ENCODE data around the gene RABEPK. TPM values are rescaled to one million over a fixed set of nuclear protein-coding genes. Genes with fewer than 3 reads are reported as not detected.
"Not testable (repeated sequence)": the region's sequence is repeated elsewhere in the genome, so short reads cannot be mapped to it uniquely, and the experiment has no call there.

Gene RABEPK
- total and polyA plus RNA-seq, 11 donors = 7.4 to 31.1 (median 10.6) TPM

DNA sequence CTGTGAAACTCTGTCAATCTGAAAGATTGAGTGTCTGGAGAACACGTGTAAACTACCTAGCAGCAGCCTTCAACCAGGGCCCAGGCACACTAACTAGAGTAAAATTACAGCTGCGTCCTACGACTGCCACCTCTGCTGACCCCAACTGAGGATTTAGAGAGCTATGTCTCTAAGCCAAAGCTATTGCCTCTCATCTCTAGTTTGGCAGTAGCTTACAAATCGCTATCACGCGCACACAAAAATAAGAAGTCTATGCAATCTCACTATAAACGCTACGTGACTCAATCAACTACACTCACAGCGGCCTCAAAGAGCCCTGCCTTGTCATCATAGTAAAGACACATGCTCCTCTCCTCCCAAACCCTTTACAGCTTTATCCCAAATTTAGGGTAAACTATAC, 19.5 kb upstream of the RABEPK start:
- WGBS, 4 donors = 74 to 86% (median 85%) methylated on average over 9 of the region's 9 CpGs
- ATAC-seq (peak in 3 of 4 donors; percentile 9 to 44 (median 36)), DNase-seq (no peak)
- H3K4me3 ChIP-seq = no peak overlapping the region
- peaks cover 0 to 8% (median 0%) of the 10 kb centered on the region in 9 donors for H3K36me3 ChIP-seq
- H3K4me1 ChIP-seq = peaks cover 0 to 59% (median 20%) of the 10 kb centered on the region in 12 donors
- H3K27ac ChIP-seq = peak overlapping the region in 2 of 12 donors; percentile 37 to 59
- intact Hi-C loops (cut with DNase I) = no loop called here
- H3K27me3 ChIP-seq = no peaks in the 10 kb centered on the region
- TF ChIP-seq, protein P1, sequence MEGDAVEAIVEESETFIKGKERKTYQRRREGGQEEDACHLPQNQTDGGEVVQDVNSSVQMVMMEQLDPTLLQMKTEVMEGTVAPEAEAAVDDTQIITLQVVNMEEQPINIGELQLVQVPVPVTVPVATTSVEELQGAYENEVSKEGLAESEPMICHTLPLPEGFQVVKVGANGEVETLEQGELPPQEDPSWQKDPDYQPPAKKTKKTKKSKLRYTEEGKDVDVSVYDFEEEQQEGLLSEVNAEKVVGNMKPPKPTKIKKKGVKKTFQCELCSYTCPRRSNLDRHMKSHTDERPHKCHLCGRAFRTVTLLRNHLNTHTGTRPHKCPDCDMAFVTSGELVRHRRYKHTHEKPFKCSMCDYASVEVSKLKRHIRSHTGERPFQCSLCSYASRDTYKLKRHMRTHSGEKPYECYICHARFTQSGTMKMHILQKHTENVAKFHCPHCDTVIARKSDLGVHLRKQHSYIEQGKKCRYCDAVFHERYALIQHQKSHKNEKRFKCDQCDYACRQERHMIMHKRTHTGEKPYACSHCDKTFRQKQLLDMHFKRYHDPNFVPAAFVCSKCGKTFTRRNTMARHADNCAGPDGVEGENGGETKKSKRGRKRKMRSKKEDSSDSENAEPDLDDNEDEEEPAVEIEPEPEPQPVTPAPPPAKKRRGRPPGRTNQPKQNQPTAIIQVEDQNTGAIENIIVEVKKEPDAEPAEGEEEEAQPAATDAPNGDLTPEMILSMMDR (IDR thresholded peaks at IDR 0.05) = no peak
- TF ChIP-seq POLR2A (IDR thresholded peaks at IDR 0.05) = no peak
- H3K9me3 ChIP-seq = no peaks in the 10 kb centered on the region

GRCh38 chr9:125181756-125182155, 18.6 kb upstream of the RABEPK start:
- 96 to 97% (median 96%) methylated on average over 4 of the region's 4 CpGs for WGBS, 4 donors
- DNase-seq; H3K4me3 ChIP-seq; ATAC-seq; intact Hi-C loops (cut with DNase I); H3K9me3 ChIP-seq; H3K27ac ChIP-seq; H3K36me3 ChIP-seq; H3K27me3 ChIP-seq: not testable (repeated sequence)
- peaks cover 0 to 61% (median 23%) of the 10 kb centered on the region in 12 donors for H3K4me1 ChIP-seq

DNA sequence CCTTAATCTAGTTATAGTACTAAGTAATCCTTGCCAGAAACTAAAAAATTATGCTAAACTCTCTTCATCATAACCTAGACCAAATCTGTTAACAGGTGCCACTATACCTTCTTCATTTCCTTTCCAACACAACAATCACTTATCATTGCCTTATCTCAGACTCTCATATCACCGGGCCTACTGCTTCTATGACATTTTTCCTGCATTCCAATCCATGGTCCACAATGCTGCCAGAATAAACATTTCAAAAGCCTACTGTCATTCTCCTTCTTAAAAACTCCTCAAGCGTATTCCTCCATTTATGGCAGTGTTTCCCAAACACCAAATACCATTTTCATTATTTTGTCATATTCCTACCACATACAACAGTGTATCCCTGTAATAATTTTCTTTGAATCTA, 17.3 kb upstream of the RABEPK start:
- Histone ChIP-seq H3K27me3 (no peaks in the 10 kb centered on the region), H3K27ac (peak overlapping the region in 5 of 12 donors; percentile 2 to 50 (median 22)), H3K36me3 (peaks cover 0 to 8% (median 0%) of the 10 kb centered on the region in 9 donors), H3K4me1 (peaks cover 0 to 74% (median 34%) of the 10 kb centered on the region in 12 donors), H3K9me3 (no peaks in the 10 kb centered on the region), H3K4me3 (no peak overlapping the region)
- no peak for TF ChIP-seq POLR2A (IDR thresholded peaks at IDR 0.05)
- TF ChIP-seq, protein P1 (IDR thresholded peaks at IDR 0.05) = no peak
- intact Hi-C loops (cut with DNase I) = no loop called here
- ATAC-seq (peak in 1 of 4 donors; percentile 9), DNase-seq (no peak)
- 30 to 38% (median 35%) methylated on average over 2 of the region's 2 CpGs for WGBS, 4 donors

- H3K4me3 ChIP-seq = no peak overlapping the region
- whole genome bisulfite sequencing, 4 donors = 69 to 77% (median 76%) methylated on average over 2 of the region's 2 CpGs
- peak overlapping the region in 3 of 12 donors; percentile 2 to 43 (median 10) for H3K27ac ChIP-seq
- peaks cover 0 to 8% (median 0%) of the 10 kb centered on the region in 9 donors for H3K36me3 ChIP-seq
- TF ChIP-seq, protein P1 (IDR thresholded peaks at IDR 0.05) = no peak
- no peak for TF ChIP-seq POLR2A (IDR thresholded peaks at IDR 0.05)
- intact Hi-C loops (cut with DNase I) = no loop called here
- ATAC-seq (no peak), DNase-seq (no peak)
- H3K9me3 ChIP-seq = no peaks in the 10 kb centered on the region
- H3K27me3 ChIP-seq = no peaks in the 10 kb centered on the region
- H3K4me1 ChIP-seq = peaks cover 0 to 75% (median 39%) of the 10 kb centered on the region in 12 donors
Observed at GRCh38 chr9:125183561-125183960, 16.8 kb upstream of the RABEPK start.

DNA sequence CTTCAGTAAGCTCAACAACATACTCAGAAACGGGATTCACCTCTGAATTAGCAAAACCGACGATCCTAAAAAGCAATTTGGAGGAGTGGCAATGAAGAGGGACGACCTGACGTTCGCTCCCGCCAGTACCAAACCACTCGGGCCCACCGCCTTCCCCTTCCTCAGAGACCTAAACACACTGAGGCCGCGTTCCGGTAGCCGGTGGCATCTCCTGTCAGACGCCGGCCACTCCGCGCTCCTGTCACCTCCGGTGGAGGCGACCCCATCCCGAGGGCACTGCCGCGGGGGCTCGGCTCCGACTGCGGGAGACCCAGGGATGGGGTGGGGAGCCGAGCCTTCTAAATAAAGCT, 11.4 kb upstream of the RABEPK start:
- WGBS, 4 donors = 0 to 1% (median 0%) methylated on average over 15 to 26 of the region's 26 CpGs
- ATAC-seq (peak in 2 of 4 donors; percentile 11 to 23), DNase-seq (peak in 2 of 5 donors; percentile 31 to 34)
- H3K27me3 ChIP-seq = no peaks in the 10 kb centered on the region
- H3K9me3 ChIP-seq = no peaks in the 10 kb centered on the region
- TF ChIP-seq POLR2A (IDR thresholded peaks at IDR 0.05) = no peak
- TF ChIP-seq, protein P1 (IDR thresholded peaks at IDR 0.05) = no peak
- intact Hi-C loops (cut with DNase I) = loop anchor here in 3 of 10 donors (2.0 to 5.0 kb wide), 4 partner anchors 46 to 247 kb away; partner anchors contain the start of genes SCAI (in 2 of the 3), GOLGA1 (in 1 of the 3) and HSPA5 (in 1 of the 3)
- peaks cover 0 to 5% (median 0%) of the 10 kb centered on the region in 9 donors for H3K36me3 ChIP-seq
- H3K4me3 ChIP-seq = peak overlapping the region; percentile 60 to 100 (median 99)
- H3K27ac ChIP-seq = peak overlapping the region; percentile 71 to 97 (median 93)
- peaks cover 0 to 55% (median 39%) of the 10 kb centered on the region in 12 donors for H3K4me1 ChIP-seq

All from heart left ventricle (tissue), 16 donors.